Panc1 (cell line): ENCODE measurements around the gene FRMPD3. TPM values are rescaled to one million over a fixed set of nuclear protein-coding genes. Genes with fewer than 3 reads are reported as not detected.

ENCODE experiments used
- ATAC-seq: fragments of 200-7000 bp; cut with Tn5 transposase; 2 replicates; pipeline ENCODE4 v1.9.1; 2020; ENCODE audit warnings: mild to moderate bottlenecking, moderate library complexity
- BruUV-seq: library from RNA; stranded (reverse); fragments of 400-500 nt; replicated peaks from 2 replicates; lab custom pipeline; 2021; lab: Mats Ljungman, UMichigan
- CTCF ChIA-PET: fragments of 300-600 bp; sonication (Branson Sonifier 250); formaldehyde crosslinking; loops from one replicate; lab custom pipeline; 2022; ENCODE audit warnings: antibody characterized with exemption; lab: Charles Lee
- POLR2A ChIA-PET: fragments of 300-600 bp; sonication (Branson Sonifier 250); formaldehyde crosslinking; loops from one replicate; lab custom pipeline; 2022; ENCODE audit warnings: antibody characterized with exemption; lab: Charles Lee
- DNase-seq: peaks from one replicate; pipeline ENCODE4 v3.0.0-alpha.2; 2010; ENCODE audit warnings: low read depth, low spot score
- H3K27ac ChIP-seq: 2 replicates; pipeline ENCODE4 v1.5.1; 2011; ENCODE audit warnings: mild to moderate bottlenecking, low read length, inconsistent platforms
- H3K27me3 ChIP-seq: fragments of 200-500 bp; sonication (Bioruptor generic); 2 replicates; pipeline ENCODE4 v1.6.0; 2014; ENCODE audit warnings: low read length, inconsistent platforms; ENCODE audit not compliant: control insufficient read depth, insufficient read depth
- H3K36me3 ChIP-seq: fragments of 200-500 bp; sonication (Bioruptor generic); 2 replicates; pipeline ENCODE4 v1.5.1; 2014; ENCODE audit warnings: inconsistent platforms, mild to moderate bottlenecking, low read length, moderate library complexity; ENCODE audit not compliant: control insufficient read depth, insufficient read depth
- H3K4me1 ChIP-seq: 2 replicates; pipeline ENCODE4 v1.5.1; 2011; ENCODE audit warnings: inconsistent platforms, mild to moderate bottlenecking, low read length, moderate library complexity; ENCODE audit not compliant: control insufficient read depth, insufficient read depth
- H3K4me3 ChIP-seq, 2 experiments: 2 replicates each; pipeline ENCODE4 v1.5.1; 2011 to 2012; ENCODE audit warnings: low read depth in 2 of 2, low read length in 2 of 2, mild to moderate bottlenecking in 2 of 2, inconsistent platforms in 1 of 2, moderate library complexity in 1 of 2
- H3K9me3 ChIP-seq: fragments of 200-500 bp; sonication (Bioruptor generic); 2 replicates; pipeline ENCODE4 v1.5.1; 2014; ENCODE audit warnings: low read depth, mild to moderate bottlenecking, inconsistent platforms, low read length, moderate library complexity; ENCODE audit not compliant: control insufficient read depth, insufficient read depth
- CTCF ChIP-seq: fragments of 450-650 bp; IDR thresholded peaks from 2 replicates; pipeline ENCODE4 v1.5.1; 2017; ENCODE audit warnings: mild to moderate bottlenecking
- POLR2AphosphoS5 ChIP-seq: IDR thresholded peaks from 2 replicates; pipeline ENCODE4 v1.6.1; 2012; ENCODE audit warnings: mild to moderate bottlenecking, low read depth, low read length, moderate library complexity
- REST ChIP-seq, 2 experiments: IDR thresholded peaks; 2 replicates each; pipeline ENCODE4 v1.6.1; 2011 to 2012; ENCODE audit warnings: low read depth in 2 of 2, control low read depth in 1 of 2, low read length in 1 of 2, mild to moderate bottlenecking in 1 of 2, moderate library complexity in 1 of 2; ENCODE audit not compliant: insufficient read depth in 1 of 2
- SIN3A ChIP-seq: IDR thresholded peaks from 2 replicates; pipeline ENCODE4 v1.6.1; 2012; ENCODE audit warnings: low read depth, mild to moderate bottlenecking, low read length, moderate library complexity, borderline replicate concordance; ENCODE audit not compliant: insufficient read depth
- TCF7L2 ChIP-seq: IDR thresholded peaks from 2 replicates; pipeline ENCODE4 v1.6.1; 2011; ENCODE audit warnings: mild to moderate bottlenecking, low read depth, low read length, inconsistent platforms
- in situ Hi-C: cut with HindIII; loops from 2 replicates; pipeline ENCODE4 v1.10.0; 2016; ENCODE audit warnings: low sequenced_read_pairs, low pct_unique_long_range_greater_than_20kb
- intact Hi-C: fragments of 100-400 bp; cut with micrococcal nuclease; formaldehyde crosslinking; loops from one replicate; pipeline ENCODE4 v1.10.0; 2022; ENCODE audit not compliant: unreplicated experiment
- total RNA-seq: library from RNA; stranded (reverse); gene quantifications from one replicate; pipeline ENCODE4 v1.2.1, GENCODE V29; 2021; ENCODE audit not compliant: unreplicated experiment

Gene FRMPD3
- total RNA-seq, 1 experiment from 2014 or later = 0.31 TPM

GRCh38 chrX:107465932-107466620 lies 16.6 kb downstream of the FRMPD3 start:
- Histone ChIP-seq H3K36me3 (no peaks in the 10 kb centered on the region), H3K27me3 (no peaks in the 10 kb centered on the region), H3K27ac (no peak overlapping the region), H3K4me1 (no peaks in the 10 kb centered on the region), H3K9me3 (no peaks in the 10 kb centered on the region), H3K4me3 (no peak overlapping the region)
- ChIA-PET CTCF (interaction anchor here (0.6 kb wide), 1 partner anchor 165 kb away, joined by 3 read pairs; no protein-coding TSS in a partner anchor), POLR2A (no interaction called here)
- DNase-seq (no peak), ATAC-seq (no peak)
- BruUV-seq = no TSS peak
- intact Hi-C loops (no loop called here), in situ Hi-C loops (no loop called here)
- TF ChIP-seq SIN3A = no peak
- no peak for TF ChIP-seq POLR2AphosphoS5
- no peak for TF ChIP-seq CTCF
- TF ChIP-seq REST (IDR thresholded peaks at IDR 0.05; ENCODE audit: insufficient read depth in 1 of 2, low read depth in 2 of 2, low read length in 1 of 2) = no peak
- TF ChIP-seq TCF7L2 = no peak

- intact Hi-C loops (no loop called here), in situ Hi-C loops (no loop called here)
- Histone ChIP-seq H3K27me3 (no peaks in the 10 kb centered on the region), H3K27ac (no peak overlapping the region), H3K4me3 (no peak overlapping the region), H3K4me1 (no peaks in the 10 kb centered on the region), H3K36me3 (no peaks in the 10 kb centered on the region), H3K9me3 (no peaks in the 10 kb centered on the region)
- ATAC-seq = no peak
- POLR2A ChIA-PET = no interaction called here
- TF ChIP-seq REST (IDR thresholded peaks at IDR 0.05; ENCODE audit: insufficient read depth in 1 of 2, low read depth in 2 of 2, low read length in 1 of 2) (no peak), CTCF (no peak), TCF7L2 (no peak), POLR2AphosphoS5 (no peak), SIN3A (no peak)
- no peak for DNase-seq
- CTCF ChIA-PET = no interaction called here
- BruUV-seq = no TSS peak
These were observed 17.8 kb downstream of the FRMPD3 start for GRCh38 chrX:107467271-107467670.
